ENCODE results near the gene ITGA1.
"Not testable (repeated sequence)": the region's sequence is repeated elsewhere in the genome, so short reads cannot be mapped to it uniquely, and the experiment has no call there.

ITGA1 gene

DNA sequence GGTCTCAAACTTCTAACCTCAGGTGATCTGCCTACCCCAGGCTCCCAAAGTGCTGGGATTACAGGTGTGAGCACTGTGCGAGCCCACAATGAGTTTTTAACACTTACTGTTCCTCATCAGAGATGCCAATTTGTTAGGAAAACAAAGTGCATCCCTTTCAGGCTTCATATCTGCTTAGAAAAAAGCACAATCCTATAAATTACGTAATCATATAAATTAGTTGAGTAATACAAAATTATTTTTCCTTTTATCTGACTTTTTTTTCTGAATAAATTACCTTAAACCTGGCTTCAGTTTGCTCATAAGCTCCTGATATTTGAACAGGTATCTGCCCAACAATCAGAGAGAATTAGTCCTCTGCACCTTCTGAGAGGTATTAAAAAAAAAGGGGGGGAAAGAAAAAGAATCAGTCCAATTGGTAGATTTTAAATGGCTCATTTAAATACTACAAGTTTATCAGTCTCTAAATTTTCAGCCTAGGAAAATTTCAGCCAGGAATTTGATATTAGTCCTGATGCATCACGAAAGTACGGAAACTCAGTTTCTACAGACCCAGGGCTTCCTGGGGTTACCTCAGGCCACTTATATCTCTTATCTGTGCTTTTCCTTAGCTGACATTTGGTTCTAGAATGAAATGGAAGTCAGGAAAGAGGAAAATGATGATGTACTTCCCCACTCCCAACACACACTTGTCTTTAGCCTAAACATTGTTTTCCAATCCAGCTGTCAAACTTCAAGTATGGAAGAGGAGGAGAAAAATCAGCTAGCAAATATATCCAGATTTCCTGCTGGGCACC is 26.8 kb downstream of the ITGA1 start:
- peaks cover 1% of the 10 kb centered on the region for H3K27me3 Mint-ChIP-seq
- H3K27ac Mint-ChIP-seq = no peak overlapping the region
- H3K4me1 Mint-ChIP-seq = no peaks in the 10 kb centered on the region
- H3K9me3 Mint-ChIP-seq = no peaks in the 10 kb centered on the region
- no peak overlapping the region for H3K4me3 Mint-ChIP-seq
- ATAC-seq (ENCODE audit: low read depth) = no peak
- H3K36me3 Mint-ChIP-seq = no peaks in the 10 kb centered on the region
- no peak for DNase-seq (ENCODE audit: low spot score in 2 of 2)

DNA sequence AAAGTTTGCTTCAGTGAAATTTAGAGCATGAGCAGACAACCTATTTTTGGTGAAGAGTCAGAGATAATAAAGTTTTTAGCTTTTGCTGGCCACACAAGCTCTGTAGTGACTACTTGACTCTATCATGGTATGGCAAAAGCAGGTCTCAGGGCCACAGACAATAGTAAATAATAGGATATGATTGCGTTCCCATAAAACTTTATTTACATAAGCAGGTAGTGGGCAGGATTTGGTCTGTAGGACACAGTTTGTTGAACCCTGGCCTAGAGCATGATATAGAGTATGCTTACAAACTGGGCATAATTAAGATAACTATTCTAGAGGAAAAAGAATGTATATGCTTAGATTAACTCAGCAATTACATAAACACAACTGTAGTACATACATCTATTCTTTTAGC is 30.1 kb downstream of the ITGA1 start:
- H3K27me3 Mint-ChIP-seq = peaks cover 4% of the 10 kb centered on the region
- DNase-seq (ENCODE audit: low spot score in 2 of 2) (no peak), ATAC-seq (ENCODE audit: low read depth) (no peak)
- no peak overlapping the region for H3K27ac Mint-ChIP-seq
- no peaks in the 10 kb centered on the region for H3K36me3 Mint-ChIP-seq
- H3K9me3 Mint-ChIP-seq = no peaks in the 10 kb centered on the region
- no peak overlapping the region for H3K4me3 Mint-ChIP-seq
- no peaks in the 10 kb centered on the region for H3K4me1 Mint-ChIP-seq

DNA sequence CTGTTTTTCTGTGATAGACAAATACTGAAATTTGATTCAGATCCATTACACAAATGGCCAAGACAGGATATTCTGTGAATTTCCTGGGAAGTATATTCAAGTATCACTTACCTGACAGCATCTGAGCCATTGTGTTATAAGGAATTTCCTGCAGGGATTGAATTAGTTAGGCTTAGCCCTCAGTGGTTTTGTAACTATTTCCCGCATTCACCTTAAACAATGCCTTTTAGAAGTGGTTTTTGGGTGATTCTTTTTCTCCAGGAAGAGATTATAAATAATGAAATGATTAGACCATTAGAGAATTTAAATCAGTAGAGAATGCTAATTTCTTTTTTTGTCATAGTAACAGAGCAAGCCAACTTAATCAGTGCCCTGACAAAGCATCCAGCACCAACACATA is 30.6 kb downstream of the ITGA1 start:
- Mint-ChIP-seq H3K27ac (no peak overlapping the region), H3K36me3 (no peaks in the 10 kb centered on the region), H3K27me3 (peaks cover 4% of the 10 kb centered on the region), H3K9me3 (no peaks in the 10 kb centered on the region), H3K4me1 (no peaks in the 10 kb centered on the region), H3K4me3 (no peak overlapping the region)
- no peak for ATAC-seq (ENCODE audit: low read depth)
- no peak for DNase-seq (ENCODE audit: low spot score in 2 of 2)

DNA sequence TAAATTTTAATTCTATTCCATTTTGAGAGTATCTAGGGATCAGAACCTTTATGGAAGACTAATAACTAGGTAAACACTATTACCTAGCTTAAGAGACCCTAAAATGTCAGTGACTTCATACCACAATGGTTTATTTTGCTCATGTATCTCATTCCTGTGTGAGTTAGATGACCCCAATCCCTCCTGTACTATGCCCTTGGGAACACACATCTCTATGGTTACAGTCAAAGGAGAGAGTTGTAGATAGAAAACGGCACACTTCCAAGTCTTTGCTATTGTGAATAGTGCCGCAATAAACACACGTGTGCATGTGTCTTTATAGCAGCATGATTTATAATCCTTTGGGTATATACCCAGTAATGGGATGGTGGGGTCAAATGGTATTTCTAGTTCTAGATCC is 31.1 kb downstream of the ITGA1 start:
- not testable (repeated sequence) for H3K4me1 Mint-ChIP-seq; DNase-seq (ENCODE audit: low spot score in 2 of 2); H3K36me3 Mint-ChIP-seq; ATAC-seq (ENCODE audit: low read depth); H3K27ac Mint-ChIP-seq; H3K4me3 Mint-ChIP-seq; H3K9me3 Mint-ChIP-seq; H3K27me3 Mint-ChIP-seq

DNA sequence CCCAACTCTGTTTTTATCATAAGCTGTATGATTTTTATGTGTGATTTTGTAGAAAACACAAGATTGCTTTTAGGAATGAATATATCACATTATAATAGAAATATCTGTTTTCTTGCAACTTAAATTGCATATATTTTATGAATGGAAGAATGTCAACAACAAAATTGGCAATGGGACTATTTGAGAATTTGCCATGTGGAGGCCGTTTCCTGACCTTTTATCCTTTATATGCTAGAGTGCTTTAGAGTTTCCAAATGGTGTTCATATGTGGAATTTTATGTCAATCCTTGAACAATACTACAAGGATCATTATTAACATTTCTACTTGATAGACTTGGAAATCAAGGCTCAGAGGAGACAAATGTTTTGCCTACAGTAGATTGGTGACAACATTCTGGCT is 34.2 kb downstream of the ITGA1 start:
- Mint-ChIP-seq H3K27me3 (peaks cover 2% of the 10 kb centered on the region), H3K36me3 (no peaks in the 10 kb centered on the region), H3K27ac (no peak overlapping the region), H3K4me3 (no peak overlapping the region), H3K4me1 (no peaks in the 10 kb centered on the region), H3K9me3 (no peaks in the 10 kb centered on the region)
- ATAC-seq (ENCODE audit: low read depth) (no peak), DNase-seq (ENCODE audit: low spot score in 2 of 2) (no peak)

DNA sequence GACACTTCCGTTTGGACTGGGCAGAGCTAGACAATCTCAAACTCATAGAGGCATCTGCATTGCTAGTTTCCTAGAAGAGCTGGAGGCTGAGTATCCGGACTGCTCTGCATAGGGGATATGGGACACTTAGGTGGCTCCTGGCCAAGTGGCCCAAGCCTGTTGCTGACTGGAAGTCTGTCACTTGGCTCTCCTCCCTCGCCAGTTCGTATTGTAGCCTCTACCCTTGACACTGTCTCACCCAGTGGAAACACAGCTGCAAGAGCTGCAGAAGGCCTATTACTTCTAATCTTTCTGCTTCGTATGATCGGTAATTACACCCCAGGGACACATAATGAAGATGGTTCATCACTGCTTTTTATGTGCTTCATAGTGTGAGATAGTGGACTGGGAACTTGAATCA is 34.7 kb downstream of the ITGA1 start:
- H3K9me3 Mint-ChIP-seq = no peaks in the 10 kb centered on the region
- no peaks in the 10 kb centered on the region for H3K4me1 Mint-ChIP-seq
- peaks cover 2% of the 10 kb centered on the region for H3K27me3 Mint-ChIP-seq
- H3K4me3 Mint-ChIP-seq = no peak overlapping the region
- DNase-seq (ENCODE audit: low spot score in 2 of 2) (no peak), ATAC-seq (ENCODE audit: low read depth) (no peak)
- no peak overlapping the region for H3K27ac Mint-ChIP-seq
- no peaks in the 10 kb centered on the region for H3K36me3 Mint-ChIP-seq

DNA sequence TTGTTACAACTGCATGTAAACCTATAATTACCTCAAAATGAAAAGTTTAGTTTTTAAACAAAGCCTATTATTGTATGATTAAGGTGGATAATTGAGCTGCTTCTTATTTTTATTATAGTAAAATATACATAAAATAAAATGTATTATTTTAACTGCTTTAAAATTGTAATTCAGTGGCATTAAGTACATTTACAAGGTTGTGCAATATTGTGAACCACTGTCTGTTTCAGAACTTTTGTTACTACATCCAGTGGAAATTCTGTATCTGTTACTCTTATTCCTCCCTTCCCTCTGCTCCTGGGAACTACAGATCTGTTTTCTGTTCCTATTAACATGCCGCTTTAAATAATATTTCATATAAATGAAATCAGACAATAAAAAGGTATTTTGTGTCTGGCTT is 37.1 kb downstream of the ITGA1 start:
- Mint-ChIP-seq H3K36me3 (peaks cover 2% of the 10 kb centered on the region), H3K4me1 (no peaks in the 10 kb centered on the region), H3K27ac (no peak overlapping the region), H3K9me3 (no peaks in the 10 kb centered on the region), H3K4me3 (no peak overlapping the region), H3K27me3 (peaks cover 2% of the 10 kb centered on the region)
- no peak for ATAC-seq (ENCODE audit: low read depth)
- DNase-seq (ENCODE audit: low spot score in 2 of 2) = no peak

DNA sequence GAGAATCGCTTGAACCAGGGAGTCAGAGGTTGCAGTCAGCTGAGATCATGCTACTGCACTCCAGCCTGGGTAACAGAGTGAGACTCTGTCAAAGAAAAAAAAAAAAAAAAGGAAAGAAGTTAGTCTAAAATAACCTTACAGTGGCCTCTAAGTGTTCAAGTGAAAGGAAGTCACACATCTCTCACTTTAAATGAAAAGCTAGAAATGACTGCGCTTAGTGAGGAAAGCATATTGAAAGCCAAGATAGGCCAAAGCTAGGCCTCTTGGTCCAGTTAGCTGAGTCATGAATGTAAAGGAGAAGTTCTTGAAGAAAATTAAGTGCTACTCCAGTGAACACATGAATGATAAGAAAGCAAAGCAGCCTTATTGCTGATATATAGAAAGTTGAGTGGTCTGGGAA is 38.1 kb downstream of the ITGA1 start:
- ATAC-seq (ENCODE audit: low read depth) (no peak), DNase-seq (ENCODE audit: low spot score in 2 of 2) (no peak)
- Mint-ChIP-seq H3K36me3 (peaks cover 2% of the 10 kb centered on the region), H3K27me3 (peaks cover 2% of the 10 kb centered on the region), H3K4me1 (no peaks in the 10 kb centered on the region), H3K4me3 (no peak overlapping the region), H3K9me3 (no peaks in the 10 kb centered on the region), H3K27ac (no peak overlapping the region)

DNA sequence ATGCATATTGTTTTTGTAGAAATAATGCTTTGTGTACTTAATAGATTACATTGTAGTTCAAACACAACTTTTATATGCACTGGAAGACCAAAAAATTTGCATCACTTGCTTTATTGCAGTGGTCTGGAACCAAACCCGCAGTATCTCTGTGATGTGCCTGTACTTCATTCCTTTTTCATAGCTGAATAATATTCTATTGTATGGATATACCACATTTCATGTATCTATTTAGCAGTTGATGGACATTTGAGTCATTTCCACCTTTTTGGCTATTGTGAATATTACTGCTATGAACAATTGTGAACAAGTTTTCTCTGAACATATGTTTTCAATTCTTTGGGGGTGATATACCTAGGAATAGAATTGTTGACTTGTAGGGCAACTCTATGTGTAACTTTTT is 40.1 kb downstream of the ITGA1 start:
- ATAC-seq (ENCODE audit: low read depth) = no peak
- no peak overlapping the region for H3K4me3 Mint-ChIP-seq
- H3K36me3 Mint-ChIP-seq = peaks cover 2% of the 10 kb centered on the region
- no peaks in the 10 kb centered on the region for H3K4me1 Mint-ChIP-seq
- H3K27ac Mint-ChIP-seq = no peak overlapping the region
- no peak for DNase-seq (ENCODE audit: low spot score in 2 of 2)
- H3K9me3 Mint-ChIP-seq = no peaks in the 10 kb centered on the region
- H3K27me3 Mint-ChIP-seq = no peaks in the 10 kb centered on the region

DNA sequence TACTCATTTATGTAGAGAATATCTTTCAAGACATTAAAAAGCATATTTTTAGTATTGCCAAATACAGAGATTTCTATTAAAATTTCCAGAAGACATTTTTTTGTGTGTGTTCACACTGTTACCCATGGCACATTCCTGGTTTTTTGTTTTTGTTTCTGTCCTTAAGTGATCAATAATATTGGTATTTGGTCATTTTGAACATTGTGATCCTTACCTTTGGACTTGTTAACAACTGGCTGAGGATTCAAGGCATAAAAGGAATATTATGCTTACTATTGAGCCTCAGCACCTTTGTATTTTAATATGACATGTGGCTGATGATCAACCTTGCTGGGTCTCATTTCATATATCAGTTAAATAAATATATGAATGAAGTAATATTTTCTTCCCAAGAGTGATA is 41.9 kb downstream of the ITGA1 start:
- no peak overlapping the region for H3K4me3 Mint-ChIP-seq
- ATAC-seq (ENCODE audit: low read depth) = no peak
- no peaks in the 10 kb centered on the region for H3K9me3 Mint-ChIP-seq
- H3K27me3 Mint-ChIP-seq = no peaks in the 10 kb centered on the region
- H3K27ac Mint-ChIP-seq = no peak overlapping the region
- no peak for DNase-seq (ENCODE audit: low spot score in 2 of 2)
- H3K36me3 Mint-ChIP-seq = peaks cover 2% of the 10 kb centered on the region
- H3K4me1 Mint-ChIP-seq = no peaks in the 10 kb centered on the region

DNA sequence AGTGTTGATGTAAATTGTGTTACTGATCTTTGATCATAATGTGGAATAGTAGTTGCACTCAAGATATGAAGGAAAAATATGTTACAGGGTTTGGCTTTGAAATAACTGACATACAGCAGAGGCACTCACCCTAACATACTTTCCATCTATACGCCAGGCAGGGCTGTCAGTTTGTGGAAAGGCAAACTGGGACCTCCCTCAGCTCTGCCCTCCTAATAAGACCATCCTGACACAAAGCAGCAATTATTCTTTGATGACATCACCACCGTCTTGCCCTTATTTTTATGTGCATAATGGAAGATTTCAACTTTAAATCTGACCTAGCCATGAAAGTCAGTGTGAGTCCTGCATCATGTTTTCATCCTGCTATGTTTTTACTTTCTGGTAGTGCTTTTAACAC is 42.9 kb downstream of the ITGA1 start:
- Mint-ChIP-seq H3K4me3 (no peak overlapping the region), H3K27me3 (no peaks in the 10 kb centered on the region), H3K36me3 (peaks cover 2% of the 10 kb centered on the region), H3K27ac (no peak overlapping the region), H3K9me3 (peaks cover 1% of the 10 kb centered on the region), H3K4me1 (no peaks in the 10 kb centered on the region)
- ATAC-seq (ENCODE audit: low read depth) (no peak), DNase-seq (ENCODE audit: low spot score in 2 of 2) (no peak)

DNA sequence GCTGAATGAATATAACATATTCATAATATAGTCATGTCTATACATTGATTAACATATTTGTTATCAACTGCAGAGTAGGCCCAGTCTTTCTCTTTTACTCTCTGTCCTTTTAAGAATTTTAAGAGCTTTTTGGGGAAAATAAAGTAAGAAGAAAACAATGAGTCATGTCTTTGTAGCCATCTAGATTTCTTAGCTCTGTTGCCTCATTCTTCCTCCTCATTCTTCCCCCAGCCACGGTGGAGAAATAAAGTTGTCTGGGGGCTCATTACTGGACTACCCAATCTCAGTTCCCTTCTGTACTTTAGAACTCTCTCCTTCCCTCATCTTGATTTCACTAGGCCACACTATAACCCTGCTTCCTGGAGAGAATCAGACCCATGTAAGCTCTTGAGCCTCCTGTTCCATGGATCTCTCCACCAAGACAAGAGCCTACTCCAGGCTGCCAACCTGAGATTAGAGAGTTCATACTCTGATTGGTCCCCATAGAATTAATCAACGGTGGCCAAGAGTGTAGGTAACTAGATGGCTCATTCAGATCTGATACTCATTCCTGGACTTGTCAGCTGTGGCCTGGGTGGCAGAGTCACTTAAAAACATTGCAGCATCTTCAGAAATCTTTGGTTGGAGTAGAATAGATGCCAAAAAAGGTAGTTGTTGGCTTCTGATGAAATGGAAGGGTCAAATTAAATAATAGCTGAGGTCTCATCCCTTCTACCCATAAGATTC is 44.2 kb downstream of the ITGA1 start:
- H3K4me3 Mint-ChIP-seq = no peak overlapping the region
- DNase-seq (ENCODE audit: low spot score in 2 of 2) (no peak), ATAC-seq (ENCODE audit: low read depth) (no peak)
- H3K36me3 Mint-ChIP-seq = peaks cover 2% of the 10 kb centered on the region
- no peaks in the 10 kb centered on the region for H3K27me3 Mint-ChIP-seq
- no peak overlapping the region for H3K27ac Mint-ChIP-seq
- H3K4me1 Mint-ChIP-seq = no peaks in the 10 kb centered on the region
- H3K9me3 Mint-ChIP-seq = peaks cover 1% of the 10 kb centered on the region

DNA sequence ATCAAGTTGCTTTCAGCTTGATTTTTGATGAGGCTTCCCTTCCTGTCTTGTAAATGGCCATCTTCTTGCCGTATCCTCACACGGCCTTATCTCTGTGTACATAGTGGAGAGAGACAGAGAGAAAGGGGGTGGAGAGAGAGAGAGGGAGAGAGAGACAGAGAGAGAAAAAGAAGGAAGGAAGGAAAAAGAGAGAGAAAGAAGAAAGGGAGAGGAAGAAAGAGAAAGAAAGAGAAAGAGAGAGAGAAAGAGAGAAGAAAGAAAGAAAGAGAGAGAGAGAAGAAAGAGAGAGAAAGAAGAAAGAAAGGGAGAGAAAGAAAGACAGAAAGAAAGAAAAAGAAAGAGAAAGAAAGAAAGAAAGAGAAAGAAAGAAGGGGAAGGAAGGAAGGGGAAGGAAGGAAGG is 46.6 kb downstream of the ITGA1 start:
- Mint-ChIP-seq H3K9me3 (peaks cover 1% of the 10 kb centered on the region), H3K4me1 (no peaks in the 10 kb centered on the region), H3K4me3 (no peak overlapping the region), H3K27ac (no peak overlapping the region), H3K36me3 (no peaks in the 10 kb centered on the region), H3K27me3 (no peaks in the 10 kb centered on the region)
- ATAC-seq (ENCODE audit: low read depth) (no peak), DNase-seq (ENCODE audit: low spot score in 2 of 2) (no peak)

DNA sequence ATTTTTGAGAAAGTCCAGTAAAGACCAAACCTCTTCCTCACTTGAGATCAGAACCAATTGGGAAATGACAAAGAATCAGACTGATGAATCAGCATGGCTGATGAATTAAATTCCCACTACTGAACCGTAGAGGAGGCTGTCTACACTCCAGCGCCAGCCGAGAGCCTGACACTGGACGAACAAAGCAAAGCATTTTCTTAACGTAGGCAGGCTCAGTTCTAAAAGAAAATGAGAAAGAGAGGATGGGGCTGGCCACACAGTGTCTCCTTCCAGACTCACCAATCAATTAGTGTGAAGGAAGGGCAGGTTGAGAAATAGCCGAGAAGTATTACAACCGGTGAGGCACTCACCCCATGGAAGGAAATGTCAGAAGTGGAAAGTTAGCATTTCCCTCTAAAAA is 49.4 kb downstream of the ITGA1 start:
- Mint-ChIP-seq H3K4me1 (no peaks in the 10 kb centered on the region), H3K4me3 (no peak overlapping the region), H3K36me3 (no peaks in the 10 kb centered on the region), H3K27ac (no peak overlapping the region), H3K9me3 (peaks cover 1% of the 10 kb centered on the region), H3K27me3 (no peaks in the 10 kb centered on the region)
- DNase-seq (ENCODE audit: low spot score in 2 of 2) = no peak
- ATAC-seq (ENCODE audit: low read depth) = no peak

DNA sequence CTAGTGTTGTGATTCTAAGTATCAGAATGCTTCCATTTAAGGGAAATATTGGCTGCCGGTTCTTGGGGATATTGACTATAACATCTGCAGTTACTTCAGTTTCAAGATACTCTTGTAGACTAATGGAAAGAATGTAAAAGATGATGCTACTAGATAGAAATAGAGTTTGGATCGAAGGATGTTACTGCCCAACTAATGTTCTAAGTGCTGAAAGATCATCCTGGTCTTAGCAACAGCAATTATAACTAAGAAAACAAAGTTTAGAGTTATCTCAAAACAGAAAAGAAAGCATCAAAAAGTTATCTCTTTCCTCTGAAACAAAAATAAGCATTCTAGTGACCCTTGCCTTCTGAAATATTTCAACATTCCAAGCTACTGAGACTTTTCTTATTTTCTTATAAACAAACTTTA is 49.9 kb downstream of the ITGA1 start:
- Mint-ChIP-seq H3K27me3 (no peaks in the 10 kb centered on the region), H3K4me3 (no peak overlapping the region), H3K4me1 (no peaks in the 10 kb centered on the region), H3K9me3 (peaks cover 1% of the 10 kb centered on the region), H3K36me3 (no peaks in the 10 kb centered on the region), H3K27ac (no peak overlapping the region)
- ATAC-seq (ENCODE audit: low read depth) = no peak
- DNase-seq (ENCODE audit: low spot score in 2 of 2) = no peak

Data from memory B cell (primary cell).